GM12874 (cell line): ENCODE results near the gene C10orf90.

ENCODE experiments used
- CTCF ChIP-seq: IDR thresholded peaks from 2 replicates; pipeline ENCODE4 v1.5.1; 2011; ENCODE audit warnings: low read depth, mild to moderate bottlenecking, control low read depth, low read length, moderate library complexity; ENCODE audit not compliant: insufficient read depth

The C10orf90 gene

GRCh38 chr10:126481181-126481580 lies 189.3 kb downstream of the C10orf90 start:
- TF ChIP-seq CTCF, result no peak

GRCh38 chr10:126480648-126481047 lies 189.8 kb downstream of the C10orf90 start:
- TF ChIP-seq CTCF, result no peak

- TF ChIP-seq CTCF, result no peak
Observed at GRCh38 chr10:126479280-126479895, 191.1 kb downstream of the C10orf90 start.

- TF ChIP-seq CTCF, result no peak
Observed at GRCh38 chr10:126478546-126478945, 191.9 kb downstream of the C10orf90 start.

DNA sequence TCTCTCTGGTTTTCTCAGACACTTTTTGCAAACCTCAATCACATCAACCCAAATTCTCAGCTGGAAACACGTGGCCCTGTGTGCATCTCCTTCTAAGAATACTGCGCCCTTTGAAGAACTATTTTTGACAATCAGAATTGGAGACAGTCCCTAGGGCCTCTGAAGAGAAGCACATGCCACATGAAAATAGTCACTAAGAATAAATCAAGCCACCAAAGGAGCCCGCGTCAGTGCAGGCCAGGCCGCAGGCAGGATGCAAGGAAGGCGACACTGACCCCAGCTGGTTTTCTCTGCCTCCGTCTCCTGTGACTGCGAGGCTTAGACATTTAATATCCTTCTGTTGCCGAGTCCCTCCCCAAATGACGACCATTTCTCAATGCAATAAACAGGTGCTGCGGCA lies 194.2 kb downstream of the C10orf90 start:
- TF ChIP-seq CTCF, result no peak

- TF ChIP-seq CTCF, result no peak
Observed at GRCh38 chr10:126475074-126475691, 195.3 kb downstream of the C10orf90 start.

- TF ChIP-seq CTCF, result no peak
Observed at GRCh38 chr10:126474031-126474430, 196.5 kb downstream of the C10orf90 start.
